Hippocampal formation (tissue), 2 donors: ENCODE measurements around the gene FABP6.
"Not testable (repeated sequence)": the region's sequence is repeated elsewhere in the genome, so short reads cannot be mapped to it uniquely, and the experiment has no call there.

Source experiments
- DNase-seq, 2 donors: peaks; one replicate each; lab custom pipeline; 2025; lab: John Stamatoyannopoulos, UW

FABP6 gene, protein sequence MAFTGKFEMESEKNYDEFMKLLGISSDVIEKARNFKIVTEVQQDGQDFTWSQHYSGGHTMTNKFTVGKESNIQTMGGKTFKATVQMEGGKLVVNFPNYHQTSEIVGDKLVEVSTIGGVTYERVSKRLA

DNA sequence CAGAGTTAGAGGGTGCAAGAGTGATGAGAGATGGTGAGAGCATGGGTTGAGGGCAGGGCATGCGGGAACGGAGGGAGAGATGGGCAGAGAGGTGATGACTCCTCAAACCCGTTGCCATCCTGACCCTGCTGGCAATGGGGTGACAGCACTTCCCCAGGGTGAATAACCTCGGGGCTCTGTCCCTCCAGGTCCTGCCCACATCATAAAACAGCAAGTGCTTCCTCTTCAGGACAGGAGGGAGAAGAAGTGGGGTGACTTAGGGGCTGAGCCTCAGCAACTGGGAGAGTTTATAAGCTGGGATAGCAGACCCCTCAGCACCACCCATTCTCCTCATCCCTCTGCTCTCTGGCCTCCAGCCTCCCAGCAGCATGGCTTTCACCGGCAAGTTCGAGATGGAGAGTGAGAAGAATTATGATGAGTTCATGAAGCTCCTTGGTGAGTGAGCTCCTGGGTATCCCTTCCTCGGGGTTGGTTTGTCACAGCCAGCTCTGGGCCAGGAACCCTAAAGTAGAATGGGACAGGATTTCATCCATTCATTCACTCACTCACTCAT lies at the start of gene FABP6:
Gene FABP6 (plus strand): TSS at position 317 of the 553 bp plus-strand sequence. CDS start 52 bp downstream, at position 369.
- DNase-seq: no peak

DNA sequence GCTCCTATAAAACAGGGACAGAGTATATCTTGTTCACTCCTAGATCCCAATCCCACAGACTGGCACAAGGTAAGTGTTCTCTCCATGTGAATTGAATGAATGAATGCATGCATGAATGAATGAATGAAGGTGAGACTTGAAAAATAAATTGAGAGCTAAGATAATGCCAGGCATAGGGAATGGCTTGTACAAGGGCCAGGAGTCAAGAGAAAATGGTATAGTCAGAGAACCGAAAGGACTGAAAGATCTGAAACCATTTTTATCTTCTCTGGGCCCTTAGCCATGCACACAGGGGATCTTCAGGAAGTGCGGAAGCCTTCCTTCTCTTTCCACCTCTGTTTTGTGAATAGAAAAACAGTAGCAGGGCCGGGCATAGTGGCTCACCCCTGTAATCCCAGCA lies 48.4 kb upstream of the FABP6 start:
- no peak for DNase-seq

DNA sequence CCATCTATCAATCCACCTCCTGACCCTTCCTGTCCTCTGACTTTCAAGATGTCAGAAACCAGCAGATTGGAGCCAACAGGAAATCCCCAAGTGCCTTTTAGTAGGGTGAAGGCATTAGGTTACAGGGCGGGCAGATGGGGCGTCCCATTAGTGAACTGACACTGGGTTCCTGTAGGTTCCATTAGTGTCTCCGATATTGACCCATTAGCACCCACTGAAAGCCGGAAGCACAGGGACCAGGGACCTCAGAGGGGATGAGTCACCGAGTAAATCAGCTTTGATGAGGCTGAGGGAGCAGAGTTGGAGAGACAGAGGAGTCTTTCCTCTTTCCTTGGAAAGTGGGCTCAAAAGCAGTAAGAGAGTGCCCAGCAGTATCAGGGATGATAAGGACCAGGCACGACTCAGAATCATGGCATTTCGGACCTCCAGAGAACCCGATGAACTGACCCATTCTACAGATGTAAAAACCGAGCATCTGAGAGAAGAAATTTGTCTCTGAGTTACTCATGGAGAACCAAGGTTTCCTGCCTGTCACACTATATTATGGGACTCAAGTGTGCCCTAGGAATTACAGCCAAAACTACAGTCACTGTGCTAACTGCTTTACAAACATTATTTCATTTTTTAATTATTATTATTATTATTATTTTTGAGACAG lies 47.2 kb upstream of the FABP6 start:
- DNase-seq: no peak

DNA sequence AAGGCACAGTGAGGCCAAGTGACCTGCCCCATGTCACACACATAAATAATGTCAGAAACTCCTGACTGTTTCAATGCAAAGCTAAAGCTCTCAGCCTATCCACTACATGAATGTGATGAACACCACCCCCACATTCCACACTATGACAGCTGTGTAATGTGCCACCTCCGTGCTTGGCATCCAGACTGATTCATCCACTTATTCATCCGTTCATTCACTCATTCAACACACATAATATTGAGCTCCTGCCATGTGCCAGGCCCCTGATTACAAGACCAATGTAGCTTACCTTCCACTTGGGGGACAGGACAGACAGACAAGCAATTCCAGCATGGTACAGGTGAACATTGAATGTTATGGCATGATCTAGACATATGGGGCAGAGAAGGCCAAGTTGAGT lies 46.2 kb upstream of the FABP6 start:
- no peak for DNase-seq

DNA sequence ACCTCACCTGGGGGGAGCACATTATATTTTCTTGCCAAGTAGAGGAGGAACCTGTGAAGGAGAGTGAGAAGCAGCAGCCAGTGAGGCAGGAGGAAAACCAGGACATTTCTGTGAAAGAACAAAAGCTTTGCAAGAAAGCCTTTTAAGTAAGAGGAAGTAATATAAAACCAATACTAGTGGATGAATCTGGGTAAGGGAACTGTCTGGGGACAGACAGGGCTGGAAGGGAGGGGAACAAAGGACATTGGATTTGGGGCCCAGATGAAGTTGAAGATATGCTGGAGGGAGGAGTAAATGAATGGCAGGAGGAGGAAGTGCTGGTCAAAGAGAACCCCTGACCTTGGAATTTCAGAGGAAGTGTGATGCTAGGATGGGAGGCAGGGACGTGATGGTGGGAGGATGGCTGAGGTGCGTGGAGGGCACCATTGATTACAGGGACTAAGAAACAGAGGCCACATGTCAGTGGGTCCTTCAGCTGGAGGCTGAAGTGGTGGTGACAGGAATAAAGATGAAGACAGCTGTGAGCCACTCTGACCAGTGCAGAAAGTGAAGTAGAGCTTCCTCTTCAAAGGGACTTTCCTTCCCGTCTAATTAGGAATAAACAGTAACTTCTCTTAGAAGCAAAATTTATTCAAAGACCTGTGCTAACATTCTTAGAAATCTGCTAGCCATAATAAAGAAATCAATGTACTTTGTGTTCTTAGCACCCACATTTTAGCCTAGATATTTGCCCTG lies 43.5 kb upstream of the FABP6 start:
- no peak for DNase-seq

DNA sequence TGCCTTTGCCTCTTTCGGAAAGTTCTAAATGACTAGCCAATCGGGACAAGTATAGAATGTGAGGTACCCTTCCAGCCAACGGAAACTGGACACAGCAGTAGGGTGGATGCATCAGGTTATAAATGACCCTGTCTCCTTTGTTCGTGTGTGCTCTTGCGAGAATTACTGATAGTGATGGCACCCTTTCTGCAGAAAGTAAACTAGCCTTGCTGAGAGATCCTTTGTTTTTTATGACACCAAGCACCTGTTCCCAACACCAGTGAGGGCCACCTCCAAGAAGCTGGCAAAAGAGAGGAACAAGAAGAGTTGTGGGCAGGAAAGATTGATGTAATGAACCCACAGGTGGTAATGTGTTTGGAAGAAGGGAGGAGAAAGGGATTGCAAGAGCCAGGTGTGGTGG lies 42.8 kb upstream of the FABP6 start:
- DNase-seq: no peak

DNA sequence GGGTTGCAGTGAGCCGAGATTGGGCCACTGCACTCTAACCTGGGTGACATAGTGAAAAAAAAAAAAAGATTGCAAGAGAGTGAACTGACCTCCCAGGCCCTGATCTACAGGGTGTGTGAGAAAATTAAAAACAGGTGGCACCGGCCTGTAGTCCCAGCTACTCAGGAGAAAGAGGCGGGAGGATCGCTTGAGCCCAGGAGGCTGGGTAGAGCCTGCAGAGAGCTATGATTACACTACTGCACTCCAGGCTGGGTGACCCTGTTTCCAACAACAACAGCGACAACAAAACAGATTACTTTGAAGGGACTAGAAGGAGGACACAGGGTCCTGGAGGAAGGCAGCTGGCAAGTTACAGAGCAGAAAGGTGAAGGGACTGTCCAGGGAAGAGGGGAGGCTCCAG lies 42.2 kb upstream of the FABP6 start:
- DNase-seq: no peak

DNA sequence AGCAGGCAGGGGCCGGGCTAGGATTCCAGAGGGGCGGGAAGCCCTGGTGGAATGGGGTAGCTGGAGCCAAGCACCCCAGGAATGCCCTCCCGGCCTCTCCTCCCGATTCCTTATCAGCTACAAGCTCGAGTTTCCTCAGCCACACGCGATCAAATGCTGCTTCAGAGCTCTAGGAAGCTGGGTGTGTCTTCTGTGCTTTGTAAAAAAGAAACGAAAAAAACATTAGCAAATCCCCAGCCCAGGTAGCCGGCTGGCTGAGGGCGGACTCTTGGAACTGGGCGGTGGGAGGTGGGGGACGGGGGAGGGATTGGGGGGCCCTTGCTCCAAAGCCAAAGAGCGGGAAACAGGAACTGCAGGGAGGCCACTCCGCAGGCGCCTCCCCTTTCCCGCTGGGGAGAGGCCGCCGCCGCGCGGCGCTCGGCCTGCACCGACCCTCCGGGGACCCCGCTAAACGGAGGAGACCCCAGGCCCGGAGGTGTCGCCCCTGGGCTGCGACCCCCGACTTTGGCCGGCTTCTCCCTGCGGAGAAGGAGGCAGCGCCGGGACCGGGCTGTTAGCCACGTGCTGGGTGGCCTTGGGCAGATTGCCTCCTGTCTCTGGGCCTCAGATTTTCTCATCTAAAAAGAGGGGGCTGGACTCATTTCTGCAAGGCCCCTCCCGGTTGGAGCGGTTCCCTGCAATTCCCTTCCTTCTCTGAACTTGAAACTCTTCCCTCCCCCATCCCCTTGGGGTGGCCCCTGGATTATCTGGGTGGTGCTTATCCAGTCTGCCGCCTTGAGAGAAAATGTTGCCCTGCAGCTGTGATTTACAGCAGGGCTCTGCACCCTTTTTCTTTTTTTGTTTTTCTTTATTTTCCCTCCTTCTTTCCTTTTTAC lies 40.9 kb upstream of the FABP6 start:
- DNase-seq: no peak

DNA sequence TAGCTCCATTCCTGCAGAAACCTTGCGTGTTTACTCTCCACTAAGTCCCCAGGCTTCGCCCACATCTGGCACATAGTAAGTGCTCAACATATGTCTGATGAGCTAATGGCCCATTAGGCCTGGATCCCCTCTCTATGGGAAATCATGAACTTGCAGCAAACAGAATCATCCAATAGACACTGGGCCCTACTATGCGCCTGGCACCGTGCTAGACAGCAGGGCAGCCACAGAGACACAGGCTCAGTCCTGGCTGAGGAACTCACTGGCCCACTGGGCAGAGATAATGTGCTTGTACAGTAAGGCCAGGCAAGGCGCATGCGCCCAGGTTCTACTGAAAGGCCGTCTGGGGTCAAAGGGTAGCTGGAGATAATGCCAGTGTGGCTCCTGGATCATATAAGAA lies 36.9 kb upstream of the FABP6 start:
- no peak for DNase-seq

DNA sequence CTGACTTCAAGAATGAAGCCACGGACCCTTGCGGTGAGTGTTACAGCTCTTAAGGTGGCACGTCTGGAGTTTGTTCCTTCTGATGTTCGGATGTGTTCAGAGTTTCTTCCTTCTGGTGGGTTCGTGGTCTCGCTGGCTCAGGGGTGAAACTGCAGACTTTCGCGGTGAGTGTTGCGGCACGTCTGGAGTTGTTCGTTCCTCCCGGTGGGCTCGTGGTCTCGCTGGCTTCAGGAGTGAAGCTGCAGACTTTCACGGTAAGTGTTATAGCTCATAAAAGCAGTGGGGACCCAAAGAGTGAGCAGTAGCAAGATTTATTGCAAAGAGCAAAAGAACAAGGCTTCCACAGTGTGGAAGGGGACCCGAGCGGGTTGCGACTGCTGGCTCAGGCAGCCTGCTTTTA lies 36.2 kb upstream of the FABP6 start:
- not testable (repeated sequence) for DNase-seq

DNA sequence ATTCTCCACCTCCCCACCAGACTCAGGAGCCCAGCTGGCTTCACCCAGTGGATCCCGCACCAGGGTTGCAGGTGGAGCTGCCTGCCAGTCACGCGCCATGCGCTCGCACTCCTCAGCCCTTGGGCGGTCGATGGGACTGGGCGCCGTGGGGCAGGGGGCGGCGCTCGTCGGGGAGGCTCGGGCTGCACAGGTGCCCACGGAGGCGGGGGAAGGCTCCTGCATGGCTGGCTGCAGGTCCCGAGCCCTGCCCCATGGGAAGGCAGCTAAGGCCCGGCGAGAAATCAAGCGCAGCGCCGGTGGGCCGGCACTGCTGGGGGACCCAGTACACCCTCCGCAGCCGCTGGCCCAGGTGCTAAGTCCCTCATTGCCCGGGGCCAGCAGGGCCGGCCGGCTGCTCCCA lies 35.5 kb upstream of the FABP6 start:
- not testable (repeated sequence) for DNase-seq

DNA sequence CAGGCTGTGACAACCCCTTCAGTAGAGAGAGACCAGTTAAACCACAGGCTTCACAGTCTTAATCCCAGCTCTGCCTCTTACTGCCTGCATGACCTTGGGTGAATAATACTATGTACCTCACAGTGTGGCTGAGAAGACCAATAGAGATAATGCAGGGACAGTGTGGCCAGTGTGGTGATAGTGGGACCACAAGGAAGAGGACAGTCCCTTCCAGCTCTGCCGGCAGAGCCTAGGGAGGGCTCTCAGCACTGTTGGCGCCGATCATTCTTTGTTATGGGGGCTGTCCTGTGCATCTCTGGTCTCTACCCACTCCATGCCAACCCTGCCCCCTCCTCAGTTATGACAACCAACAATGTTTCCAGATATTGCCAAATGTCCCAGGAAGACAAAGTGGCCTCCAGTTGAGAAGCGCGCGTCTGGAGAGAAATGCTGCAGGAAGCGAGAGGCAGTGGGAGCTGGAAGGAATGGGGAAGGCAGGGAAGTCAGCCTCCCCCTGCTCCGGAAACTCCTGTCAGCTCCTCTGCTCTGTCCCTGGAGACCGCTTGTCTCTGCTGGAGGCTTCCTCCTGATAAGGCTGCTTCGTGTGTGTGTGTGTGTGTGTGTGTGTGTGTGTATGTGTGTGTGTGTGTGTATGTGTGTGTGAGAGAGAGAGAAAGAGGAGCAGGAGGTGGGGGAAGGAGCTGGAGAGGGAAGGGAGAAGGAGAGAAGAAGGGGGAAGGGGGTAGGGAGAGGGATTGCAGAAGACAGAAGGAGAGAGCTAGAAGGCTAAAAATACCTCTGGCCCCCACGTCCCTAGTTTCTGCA lies 31.8 kb upstream of the FABP6 start:
- DNase-seq: no peak

DNA sequence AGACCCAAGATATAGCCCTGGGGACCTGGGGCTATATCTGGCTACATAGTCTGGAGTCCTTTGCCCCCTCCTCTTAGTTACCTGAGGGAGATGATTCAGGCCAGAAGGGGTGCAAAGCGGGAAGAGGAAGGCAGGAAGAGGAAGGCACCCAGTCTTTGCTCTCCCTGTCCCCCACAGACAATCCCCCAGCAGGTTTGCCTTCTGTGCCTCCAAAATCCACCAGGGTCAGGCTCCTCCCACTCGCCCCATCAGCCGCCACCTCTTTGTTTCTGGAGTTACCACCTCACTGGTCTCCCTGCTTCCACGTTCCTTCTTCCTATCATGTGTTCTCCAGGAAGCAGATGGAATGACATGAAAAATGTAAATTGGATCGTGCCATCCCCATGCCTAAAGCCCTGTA lies 31.2 kb upstream of the FABP6 start:
- no peak for DNase-seq

DNA sequence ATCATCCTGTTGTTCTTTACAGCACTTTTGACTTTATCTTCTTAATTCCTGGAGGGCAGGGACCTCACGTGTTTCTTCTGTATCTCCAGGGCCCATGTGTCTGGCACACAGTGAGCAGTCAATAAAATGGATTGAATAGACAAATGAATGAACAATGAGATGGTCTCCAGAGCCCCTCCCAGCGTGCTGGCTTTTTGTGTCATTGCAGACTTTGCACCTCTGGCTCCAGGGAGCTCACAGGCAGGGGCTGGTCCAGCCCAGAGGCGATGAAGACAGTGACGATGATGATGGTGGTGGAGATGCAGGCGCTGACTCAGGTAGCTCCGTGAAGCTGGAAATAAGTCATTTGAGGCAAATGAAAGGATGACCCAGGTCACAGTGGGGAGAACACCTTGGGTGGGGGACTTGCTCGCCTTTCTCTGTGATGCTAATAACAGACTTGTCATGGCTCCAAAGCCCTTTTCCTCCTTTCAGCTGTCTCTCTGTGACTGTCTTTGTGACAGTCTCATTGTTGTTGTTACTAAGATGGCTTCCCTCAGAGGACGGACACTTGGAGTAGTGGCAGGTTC lies 30.4 kb upstream of the FABP6 start:
- DNase-seq: no peak

DNA sequence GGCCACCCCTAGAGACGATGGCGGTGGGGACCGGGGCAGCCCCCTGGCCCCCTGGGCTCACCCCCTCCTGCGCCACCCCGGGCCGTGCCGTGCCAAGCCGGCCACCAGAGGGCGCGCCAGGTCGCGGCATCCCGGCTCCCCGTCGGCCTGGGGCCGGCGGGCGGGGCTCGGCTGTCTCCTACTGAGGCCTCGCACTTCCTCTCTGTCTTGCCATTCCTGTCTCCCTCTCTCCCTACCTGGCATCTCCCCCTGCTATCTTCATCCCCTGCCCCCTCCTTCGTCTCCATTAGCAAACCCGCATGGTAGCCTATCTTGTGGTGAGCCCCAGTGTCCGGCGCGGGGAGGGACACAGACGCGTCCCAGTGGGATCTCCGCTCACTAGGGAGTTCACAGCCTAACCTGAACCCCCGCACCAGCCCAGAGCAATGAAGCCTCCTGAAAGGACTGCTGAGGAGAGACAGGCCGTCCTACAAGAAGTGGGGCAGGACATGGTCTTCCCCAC lies 29.8 kb upstream of the FABP6 start:
- peak; percentile 32 to 62 for DNase-seq

DNA sequence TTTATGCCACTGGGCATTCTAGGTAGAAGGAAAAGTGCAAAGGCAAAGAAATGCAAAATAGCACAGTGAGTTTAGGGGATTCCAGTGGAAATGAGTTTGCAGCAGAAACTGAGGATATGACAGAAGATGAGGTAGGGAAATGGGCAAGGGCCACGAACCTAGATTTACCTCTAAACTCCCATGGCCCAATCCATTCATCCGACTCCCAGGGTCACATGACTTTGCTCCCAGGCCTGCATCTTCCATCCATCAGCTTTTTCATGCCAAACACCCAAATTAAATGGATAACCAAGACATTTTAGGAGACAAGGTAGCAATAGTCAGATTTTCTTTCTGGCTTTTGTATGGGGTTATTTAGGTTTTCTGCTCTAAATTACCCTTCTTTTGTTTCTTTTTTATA lies 22.2 kb upstream of the FABP6 start:
- no peak for DNase-seq

DNA sequence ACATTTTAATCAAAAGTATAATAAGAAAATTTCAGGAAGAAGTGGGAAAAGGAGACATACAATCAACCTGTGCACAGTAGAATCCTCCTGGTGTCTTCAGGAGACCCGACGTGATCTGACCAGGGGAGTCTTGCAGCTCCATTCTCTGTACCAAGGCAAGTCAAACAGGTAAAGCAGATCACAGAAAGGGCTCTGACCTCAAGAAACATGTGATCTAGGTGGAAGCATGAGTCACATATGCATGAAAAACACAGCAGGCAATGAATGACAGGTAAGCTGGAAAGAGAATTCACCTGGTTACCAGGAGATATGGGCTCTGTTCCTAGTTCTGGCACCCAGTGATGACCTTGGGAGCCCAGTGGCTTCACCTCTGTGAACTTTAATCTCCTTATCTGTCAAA lies 19.4 kb upstream of the FABP6 start:
- DNase-seq: no peak

DNA sequence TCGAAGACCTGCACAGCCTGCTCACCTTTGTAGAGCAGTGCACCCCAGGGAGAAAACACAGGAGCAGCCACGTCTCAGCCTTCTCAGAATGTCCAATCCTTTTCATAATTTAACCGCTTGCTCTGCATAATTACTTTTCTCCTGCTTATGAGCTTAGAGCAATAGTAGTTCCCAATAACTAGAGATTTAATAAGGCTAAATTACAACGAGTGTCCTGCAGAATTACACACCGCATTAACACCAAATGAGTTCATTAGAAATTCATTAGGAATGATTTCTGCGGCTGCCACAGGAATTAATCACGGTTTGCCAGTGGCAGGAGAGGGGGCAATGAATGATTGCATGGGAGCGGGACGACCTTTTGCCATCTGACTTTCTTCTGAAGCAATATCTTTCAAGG lies 18.7 kb upstream of the FABP6 start:
- no peak for DNase-seq

DNA sequence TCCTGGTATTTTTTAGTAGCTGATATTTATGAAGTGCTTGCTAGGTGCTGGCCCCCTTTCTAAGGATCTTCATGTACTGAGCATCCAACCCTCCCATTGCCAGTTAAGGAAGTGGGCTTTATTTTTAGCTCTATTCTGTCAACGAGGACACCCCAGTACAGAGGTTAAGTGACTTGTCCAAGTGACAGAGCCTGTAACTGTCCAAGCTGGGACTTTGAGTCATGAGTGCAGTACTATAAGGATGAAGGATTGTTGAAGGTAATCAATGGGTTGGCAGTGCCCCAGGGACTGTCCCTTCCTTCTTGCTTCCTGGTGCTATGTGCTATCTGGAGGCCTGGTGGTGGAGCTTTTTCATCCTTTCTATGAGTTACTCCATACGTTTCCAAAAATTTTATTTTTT lies 18.0 kb upstream of the FABP6 start:
- DNase-seq: no peak

DNA sequence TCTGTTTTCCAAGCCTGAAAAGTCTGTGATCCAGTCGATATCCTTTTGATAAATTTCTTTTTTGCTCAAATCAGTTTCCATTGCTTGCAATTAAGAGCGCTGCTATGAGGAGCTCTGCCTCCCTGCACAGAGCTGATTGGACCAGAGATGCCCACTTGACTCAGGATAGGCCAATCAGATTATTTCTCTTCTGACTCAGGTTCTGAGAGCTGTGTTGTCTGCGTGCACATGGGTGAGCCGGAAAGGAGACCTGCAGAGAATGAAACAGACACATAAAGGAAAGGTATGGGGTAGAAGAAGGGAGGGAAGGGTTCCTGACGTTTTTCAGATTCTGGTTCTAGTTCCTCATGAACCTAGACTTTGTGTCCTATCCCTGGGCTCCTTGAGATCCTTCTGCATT lies 15.8 kb upstream of the FABP6 start:
- no peak for DNase-seq

DNA sequence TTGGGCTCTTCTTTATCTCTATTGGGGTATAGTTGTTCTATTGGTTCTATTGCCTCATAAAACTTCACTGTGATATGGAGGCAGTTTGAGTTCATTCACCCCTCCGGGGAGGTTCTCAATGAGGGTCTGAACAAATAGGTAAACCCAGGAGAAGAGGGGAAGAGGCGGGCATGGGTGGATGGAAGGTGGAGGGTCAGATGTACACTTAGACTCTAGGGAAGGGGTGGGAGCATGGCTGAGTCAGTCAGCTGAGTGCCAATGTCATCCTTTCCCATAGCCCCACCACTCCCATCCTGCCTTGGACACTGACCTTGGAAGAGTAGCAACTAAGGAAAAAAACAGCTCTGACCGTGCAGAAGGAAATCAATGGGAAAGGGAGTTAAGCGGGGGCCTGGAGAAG lies 9.9 kb upstream of the FABP6 start:
- DNase-seq: no peak
